HepG2 (cell line): ENCODE measurements around the gene TASOR2. TPM values are rescaled to one million over a fixed set of nuclear protein-coding genes. Genes with fewer than 3 reads are reported as not detected.

Experiments
- ARHGAP35 ChIP-seq: sonication (generic); formaldehyde crosslinking; IDR thresholded peaks from 2 replicates; pipeline ENCODE4 v1.9.0; 2022; ENCODE audit warnings: mild to moderate bottlenecking, inconsistent platforms, moderate library complexity, missing genetic modification reagents, borderline replicate concordance
- ARID4A ChIP-seq: sonication (generic); formaldehyde crosslinking; IDR thresholded peaks from 2 replicates; pipeline ENCODE4 v1.5.0; 2020; ENCODE audit warnings: mild to moderate bottlenecking, missing genetic modification reagents, borderline replicate concordance
- DZIP1 ChIP-seq: sonication (generic); formaldehyde crosslinking; IDR thresholded peaks from 2 replicates; pipeline ENCODE4 v1.5.0; 2020; ENCODE audit warnings: mild to moderate bottlenecking, missing genetic modification reagents
- MAX ChIP-seq: IDR thresholded peaks from 2 replicates; pipeline ENCODE4 v1.6.1; 2012; ENCODE audit warnings: inconsistent platforms
- SKIL ChIP-seq: sonication (generic); formaldehyde crosslinking; IDR thresholded peaks from 2 replicates; pipeline ENCODE4 v1.8.0; 2022; ENCODE audit warnings: missing genetic modification reagents, mild to moderate bottlenecking, moderate library complexity, borderline replicate concordance
- ZBTB21 ChIP-seq: sonication (generic); formaldehyde crosslinking; IDR thresholded peaks from 2 replicates; pipeline ENCODE4 v1.4.0; 2020; ENCODE audit warnings: missing genetic modification reagents
- ZC3H13 ChIP-seq: sonication (generic); formaldehyde crosslinking; IDR thresholded peaks from 2 replicates; pipeline ENCODE4 v1.8.1; 2023; ENCODE audit warnings: mild to moderate bottlenecking, missing genetic modification reagents, moderate library complexity
- ZNF18 ChIP-seq: sonication (generic); formaldehyde crosslinking; IDR thresholded peaks from 2 replicates; pipeline ENCODE4 v1.8.0; 2022; ENCODE audit warnings: mild to moderate bottlenecking, missing genetic modification reagents; ENCODE audit not compliant: insufficient replicate concordance
- ZNF7 ChIP-seq: IDR thresholded peaks from 2 replicates; pipeline ENCODE4 v1.6.1; 2016; ENCODE audit warnings: missing biosample characterization, missing genetic modification reagents
- ZNF766 ChIP-seq: sonication (generic); formaldehyde crosslinking; IDR thresholded peaks from 2 replicates; pipeline ENCODE4 v1.5.0; 2020; ENCODE audit warnings: missing genetic modification reagents, borderline replicate concordance
- ZNF772 ChIP-seq: sonication (generic); formaldehyde crosslinking; IDR thresholded peaks from 2 replicates; pipeline ENCODE4 v1.5.0; 2020; ENCODE audit warnings: mild to moderate bottlenecking, missing genetic modification reagents
- ZUFSP ChIP-seq: sonication (generic); formaldehyde crosslinking; IDR thresholded peaks from 2 replicates; pipeline ENCODE4 v1.9.0; 2021; ENCODE audit warnings: missing genetic modification reagents, mild to moderate bottlenecking, borderline replicate concordance
- ZZZ3 ChIP-seq: sonication (generic); formaldehyde crosslinking; IDR thresholded peaks from 2 replicates; pipeline ENCODE4 v1.4.0; 2020; ENCODE audit warnings: missing genetic modification reagents, mild to moderate bottlenecking, borderline replicate concordance
- polyA plus RNA-seq, 8 experiments: library from polyadenylated mRNA; depleted of rRNA in 3 of 8; stranded (reverse) in 7 of 8; unstranded in 1 of 8; fragments of >200 nt; fragmentation: Illumina TruSeq in 4 of 8; extraction: Trizol in 4 of 8; gene quantifications; 2 replicates each; pipeline versions ENCODE4 v1.2.1 to v1.2.3, GENCODE V29; 2011 to 2016; ENCODE audit warnings: low read depth in 4 of 8, missing spikeins in 1 of 8, mixed read lengths in 1 of 8; ENCODE audit not compliant: insufficient read depth in 1 of 8
- total RNA-seq, 5 experiments: library from RNA; depleted of rRNA; stranded (reverse); fragments of >200 nt; fragmentation: Illumina TruSeq; extraction: Trizol; gene quantifications; 2 replicates each; pipeline ENCODE4 v1.2.3, GENCODE V29; 2016; ENCODE audit warnings: low read depth in 1 of 5

The TASOR2 gene
- total and polyA plus RNA-seq, 2 of the 13 experiments (the other 11 are each of a cell fraction or from before 2014, with no cell fraction given) = 24.2 to 55.3 TPM

GRCh38 chr10:5658871-5659618, 25.6 kb upstream of the TASOR2 start (continued):
- TF ChIP-seq ARHGAP35 (CRISPR knock-in tag) (0 out of 2 replicates have a peak, but pooled peaks have one; percentile 28), ZNF18 (CRISPR knock-in tag) (no peak), MAX (peak; percentile 57), ARID4A (peak; percentile 71), SKIL (no peak), ZNF7 (CRISPR knock-in tag) (peak; percentile 59; the same call in 1 of the 2 replicates), DZIP1 (CRISPR knock-in tag) (no peak), ZZZ3 (CRISPR knock-in tag) (0 out of 2 replicates have a peak, but pooled peaks have one; percentile 11), ZUFSP (no peak), ZC3H13 (CRISPR knock-in tag) (peak; percentile 21; the same call in 1 of the 2 replicates), ZBTB21 (CRISPR knock-in tag) (peak; percentile 53; the same call in 1 of the 2 replicates), ZNF772 (CRISPR knock-in tag) (peak; percentile 66), ZNF766 (CRISPR knock-in tag) (no peak)
